Trophoblast cell (in vitro differentiated cells and primary cell): ENCODE measurements around the gene ARFGAP3.

Experiments used
- DNase-seq, 2 donors: peaks; one replicate each; pipeline ENCODE4 v3.0.0-alpha.2; 2016
- H2AFZ ChIP-seq: 2 replicates; pipeline ENCODE4 v1.6.1; 2013; ENCODE audit warnings: low read length, moderate library complexity, mild to moderate bottlenecking; ENCODE audit not compliant: insufficient read depth, poor library complexity
- H2AK5ac ChIP-seq: 2 replicates; pipeline ENCODE4 v1.6.1; 2013; ENCODE audit warnings: mild to moderate bottlenecking, low read length
- H2BK120ac ChIP-seq: 2 replicates; pipeline ENCODE4 v1.6.1; 2013; ENCODE audit warnings: low read length, mild to moderate bottlenecking, moderate library complexity; ENCODE audit not compliant: insufficient read depth, poor library complexity
- H2BK12ac ChIP-seq: 2 replicates; pipeline ENCODE4 v1.6.1; 2013; ENCODE audit warnings: mild to moderate bottlenecking, low read length, moderate library complexity
- H2BK5ac ChIP-seq: 2 replicates; pipeline ENCODE4 v1.6.1; 2013; ENCODE audit warnings: low read length, low read depth, moderate library complexity, mild to moderate bottlenecking; ENCODE audit not compliant: poor library complexity
- H3K14ac ChIP-seq: 2 replicates; pipeline ENCODE4 v1.6.1; 2013; ENCODE audit warnings: mild to moderate bottlenecking, low read length
- H3K18ac ChIP-seq: 2 replicates; pipeline ENCODE4 v1.6.1; 2013; ENCODE audit warnings: mild to moderate bottlenecking, low read length
- H3K23ac ChIP-seq: 2 replicates; pipeline ENCODE4 v1.6.1; 2013; ENCODE audit warnings: low read length
- H3K27ac ChIP-seq: 2 replicates; pipeline ENCODE4 v1.5.1; 2013; ENCODE audit warnings: low read depth, mild to moderate bottlenecking, inconsistent platforms, low read length, moderate library complexity
- H3K27me3 ChIP-seq: 2 replicates; pipeline ENCODE4 v1.6.1; 2013; ENCODE audit warnings: inconsistent platforms, mild to moderate bottlenecking, low read length, moderate library complexity; ENCODE audit not compliant: insufficient read depth
- H3K36me3 ChIP-seq, 2 experiments: 1 replicate in 1 of 2; 2 replicates in 1 of 2; pipeline ENCODE4 v1.6.1; 2013; ENCODE audit warnings: low read length in 2 of 2, mild to moderate bottlenecking in 2 of 2, moderate library complexity in 1 of 2; ENCODE audit not compliant: insufficient read depth in 2 of 2, control insufficient read depth in 1 of 2
- H3K4ac ChIP-seq: 2 replicates; pipeline ENCODE4 v1.6.1; 2013; ENCODE audit warnings: low read depth, mild to moderate bottlenecking, low read length, moderate library complexity
- H3K4me1 ChIP-seq, 2 experiments: 1 replicate in 1 of 2; 2 replicates in 1 of 2; pipeline ENCODE4 v1.6.1; 2013; ENCODE audit warnings: low read length in 2 of 2, mild to moderate bottlenecking in 2 of 2, moderate library complexity in 1 of 2; ENCODE audit not compliant: insufficient read depth in 2 of 2, control insufficient read depth in 1 of 2
- H3K4me2 ChIP-seq: 2 replicates; pipeline ENCODE4 v1.6.1; 2013; ENCODE audit warnings: inconsistent platforms, mild to moderate bottlenecking, low read length, moderate library complexity
- H3K4me3 ChIP-seq: 2 replicates; pipeline ENCODE4 v1.5.1; 2013; ENCODE audit warnings: mild to moderate bottlenecking, low read depth, low read length, inconsistent platforms
- H3K79me1 ChIP-seq: one replicate; pipeline ENCODE4 v1.6.1; 2013; ENCODE audit warnings: low read length
- H3K79me2 ChIP-seq: 2 replicates; pipeline ENCODE4 v1.6.1; 2013; ENCODE audit warnings: low read length, mild to moderate bottlenecking; ENCODE audit not compliant: control insufficient read depth, insufficient read depth, poor library complexity
- H3K9ac ChIP-seq: 2 replicates; pipeline ENCODE4 v1.6.1; 2013; ENCODE audit warnings: mild to moderate bottlenecking, low read length
- H3K9me3 ChIP-seq: 2 replicates; pipeline ENCODE4 v1.6.1; 2013; ENCODE audit warnings: low read depth, mild to moderate bottlenecking, control low read depth, inconsistent platforms, low read length; ENCODE audit not compliant: insufficient read depth
- H4K12ac ChIP-seq: 2 replicates; pipeline ENCODE4 v1.6.1; 2013; ENCODE audit warnings: low read depth, mild to moderate bottlenecking, low read length, moderate library complexity
- H4K8ac ChIP-seq: 2 replicates; pipeline ENCODE4 v1.6.1; 2013; ENCODE audit warnings: low read depth, mild to moderate bottlenecking, low read length, moderate library complexity
- H4K91ac ChIP-seq: one replicate; pipeline ENCODE4 v1.6.1; 2013; ENCODE audit warnings: low read depth, mild to moderate bottlenecking, low read length, moderate library complexity
- WGBS: extraction: QIAGEN DNeasy Blood & Tissue Kit; methylation state at CpG from one replicate; pipeline ENCODE4 v1.1.7; 2013; ENCODE audit warnings: missing lambda C conversion rate; ENCODE audit not compliant: insufficient read length, insufficient coverage; ENCODE audit errors: extremely low coverage; 5-methylcytosine and 5-hydroxymethylcytosine counted together

Gene ARFGAP3

GRCh38 chr22:42819412-42820044, 37.5 kb downstream of the ARFGAP3 start:
- H3K27me3 ChIP-seq: no peaks in the 10 kb centered on the region
- no peak overlapping the region for H3K4ac ChIP-seq
- H2AFZ ChIP-seq: no peak overlapping the region
- H3K9ac ChIP-seq: no peak overlapping the region
- no peak overlapping the region for H4K91ac ChIP-seq
- WGBS: no CpG with 5 or more reads among the region's 9 CpGs
- no peak overlapping the region for H2BK5ac ChIP-seq
- H3K14ac ChIP-seq: no peak overlapping the region
- peaks cover 6 to 9% of the 10 kb centered on the region in 2 experiments for H3K36me3 ChIP-seq
- H2BK120ac ChIP-seq: no peak overlapping the region
- no peak for DNase-seq
- no peak overlapping the region for H2BK12ac ChIP-seq
- no peak overlapping the region for H4K8ac ChIP-seq
- H3K79me2 ChIP-seq: no peaks in the 10 kb centered on the region
- no peak overlapping the region for H3K27ac ChIP-seq
- no peak overlapping the region for H3K4me2 ChIP-seq
- H4K12ac ChIP-seq: no peak overlapping the region
- no peak overlapping the region for H2AK5ac ChIP-seq
- no peak overlapping the region for H3K18ac ChIP-seq
- no peak overlapping the region for H3K23ac ChIP-seq
- H3K4me3 ChIP-seq: no peak overlapping the region
- no peaks in the 10 kb centered on the region for H3K79me1 ChIP-seq
- no peaks in the 10 kb centered on the region for H3K4me1 ChIP-seq
- H3K9me3 ChIP-seq: peaks cover 1% of the 10 kb centered on the region

GRCh38 chr22:42817556-42817955, 39.5 kb downstream of the ARFGAP3 start:
- no peak overlapping the region for H3K18ac ChIP-seq
- no peak overlapping the region for H3K9ac ChIP-seq
- no peak overlapping the region for H3K4me2 ChIP-seq
- H3K27me3 ChIP-seq: no peaks in the 10 kb centered on the region
- H3K4me3 ChIP-seq: no peak overlapping the region
- no peak overlapping the region for H3K14ac ChIP-seq
- H2AFZ ChIP-seq: no peak overlapping the region
- no peak overlapping the region for H3K4ac ChIP-seq
- peaks cover 7 to 9% of the 10 kb centered on the region in 2 experiments for H3K36me3 ChIP-seq
- no peaks in the 10 kb centered on the region for H3K4me1 ChIP-seq
- H3K79me1 ChIP-seq: no peaks in the 10 kb centered on the region
- no peaks in the 10 kb centered on the region for H3K79me2 ChIP-seq
- H4K91ac ChIP-seq: no peak overlapping the region
- H4K8ac ChIP-seq: no peak overlapping the region
- H2BK12ac ChIP-seq: no peak overlapping the region
- H2BK120ac ChIP-seq: no peak overlapping the region
- DNase-seq: no peak
- peaks cover 1% of the 10 kb centered on the region for H3K9me3 ChIP-seq
- H3K27ac ChIP-seq: no peak overlapping the region
- WGBS: no CpG with 5 or more reads among the region's 3 CpGs
- H4K12ac ChIP-seq: no peak overlapping the region
- H2AK5ac ChIP-seq: no peak overlapping the region
- no peak overlapping the region for H3K23ac ChIP-seq
- H2BK5ac ChIP-seq: no peak overlapping the region

DNA sequence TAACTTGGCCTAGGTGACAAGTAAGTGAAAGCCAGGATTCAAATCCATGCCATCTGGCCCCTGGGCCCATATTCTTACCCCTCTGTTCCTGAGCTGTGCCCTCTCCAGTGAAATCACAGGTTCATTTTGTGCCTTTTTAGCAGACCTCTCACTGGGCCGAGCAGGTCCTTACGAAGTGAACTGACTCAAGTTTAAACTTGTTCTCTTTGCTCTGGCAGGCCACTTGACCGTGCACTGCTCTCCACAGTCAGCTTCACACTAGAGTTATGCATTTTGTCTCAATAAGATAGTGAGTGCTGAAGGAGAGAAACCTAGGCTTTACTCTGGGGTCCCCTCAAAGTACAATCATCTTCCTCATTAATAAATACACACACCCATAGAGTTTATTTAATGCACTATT, 40.7 kb downstream of the ARFGAP3 start:
- Histone ChIP-seq H3K14ac (no peak overlapping the region), H4K12ac (no peak overlapping the region), H2BK12ac (no peak overlapping the region), H3K18ac (no peak overlapping the region), H2AFZ (no peak overlapping the region), H4K8ac (no peak overlapping the region), H3K9ac (no peak overlapping the region), H2BK5ac (no peak overlapping the region), H3K79me2 (no peaks in the 10 kb centered on the region), H4K91ac (no peak overlapping the region), H3K27me3 (no peaks in the 10 kb centered on the region), H3K4me3 (no peak overlapping the region), H3K79me1 (no peaks in the 10 kb centered on the region), H2BK120ac (no peak overlapping the region), H3K4ac (no peak overlapping the region), H3K4me1 (no peaks in the 10 kb centered on the region), H3K9me3 (peaks cover 1% of the 10 kb centered on the region), H2AK5ac (no peak overlapping the region), H3K23ac (no peak overlapping the region), H3K36me3 (peaks cover 12 to 14% of the 10 kb centered on the region in 2 experiments), H3K27ac (no peak overlapping the region), H3K4me2 (no peak overlapping the region)
- DNase-seq: no peak
- WGBS: no CpG with 5 or more reads among the region's 3 CpGs

DNA sequence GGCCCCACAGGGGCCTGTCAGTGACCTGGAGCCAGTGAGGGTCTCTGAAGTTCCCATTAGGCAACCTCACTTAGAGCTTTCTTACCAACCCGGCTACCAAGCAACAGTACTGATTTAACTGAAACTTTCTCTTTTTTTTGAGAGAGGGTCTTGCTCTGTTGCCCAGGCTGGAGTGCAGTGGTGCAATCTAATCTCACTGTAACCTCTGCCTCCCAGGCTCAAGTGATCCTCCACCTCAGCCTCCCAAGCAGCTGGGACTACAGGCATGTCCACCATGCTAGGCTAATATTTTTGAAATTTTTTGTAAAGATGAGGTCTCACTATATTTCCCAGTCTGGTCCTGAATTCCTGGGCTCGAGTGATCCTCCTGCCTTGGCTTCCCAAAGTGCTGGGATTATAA, 42.5 kb downstream of the ARFGAP3 start:
- peaks cover 18% of the 10 kb centered on the region in 2 experiments for H3K36me3 ChIP-seq
- no peak overlapping the region for H3K4me3 ChIP-seq
- no peak overlapping the region for H3K27ac ChIP-seq
- H4K12ac ChIP-seq: no peak overlapping the region
- H3K4ac ChIP-seq: no peak overlapping the region
- no peaks in the 10 kb centered on the region for H3K27me3 ChIP-seq
- H2AK5ac ChIP-seq: no peak overlapping the region
- no peak overlapping the region for H3K4me2 ChIP-seq
- H4K8ac ChIP-seq: no peak overlapping the region
- H2BK120ac ChIP-seq: no peak overlapping the region
- no peaks in the 10 kb centered on the region for H3K79me1 ChIP-seq
- no peak overlapping the region for H2BK12ac ChIP-seq
- no peak overlapping the region for H3K18ac ChIP-seq
- no peak overlapping the region for H3K14ac ChIP-seq
- no peaks in the 10 kb centered on the region for H3K4me1 ChIP-seq
- no peak overlapping the region for H2BK5ac ChIP-seq
- H3K23ac ChIP-seq: no peak overlapping the region
- DNase-seq: no peak
- H3K79me2 ChIP-seq: no peaks in the 10 kb centered on the region
- no peaks in the 10 kb centered on the region for H3K9me3 ChIP-seq
- H2AFZ ChIP-seq: no peak overlapping the region
- H4K91ac ChIP-seq: no peak overlapping the region
- H3K9ac ChIP-seq: no peak overlapping the region
- no CpG with 5 or more reads among the region's 2 CpGs for WGBS
